Measurements from ENCODE around the gene EFHD2. TPM values are rescaled to one million over a fixed set of nuclear protein-coding genes. Genes with fewer than 3 reads are reported as not detected.

EFHD2 gene
- polyA plus RNA-seq, 1 donor from 2014 or later: 10.3 TPM

GRCh38 chr1:15424146-15424667, 14.5 kb downstream of the EFHD2 start:
- H3K36me3 ChIP-seq (ENCODE audit: insufficient read depth, low read length): no peaks in the 10 kb centered on the region
- H4K20me1 ChIP-seq (ENCODE audit: insufficient read depth): no peaks in the 10 kb centered on the region
- H3K27me3 ChIP-seq (ENCODE audit: insufficient read depth, low read depth, low read length): no peaks in the 10 kb centered on the region
- no peaks in the 10 kb centered on the region for H3K79me2 ChIP-seq (replicated peaks; ENCODE audit: insufficient read depth, low read length)
- no peak overlapping the region for H3K4me2 ChIP-seq (ENCODE audit: low read length)
- H3K9me3 ChIP-seq (ENCODE audit: low read length): no peaks in the 10 kb centered on the region
- H3K9me2 ChIP-seq (ENCODE audit: insufficient read depth, low read length): no peaks in the 10 kb centered on the region
- H3K4me3 ChIP-seq (ENCODE audit: low read length): no peak overlapping the region
- H3F3A ChIP-seq (ENCODE audit: insufficient read depth, low read length, poor library complexity, severe bottlenecking): no peaks in the 10 kb centered on the region
- no peak overlapping the region for H3K9ac ChIP-seq (ENCODE audit: low read length)
- no peak overlapping the region for H3K27ac ChIP-seq (ENCODE audit: low read length)
- TF ChIP-seq, protein P1, sequence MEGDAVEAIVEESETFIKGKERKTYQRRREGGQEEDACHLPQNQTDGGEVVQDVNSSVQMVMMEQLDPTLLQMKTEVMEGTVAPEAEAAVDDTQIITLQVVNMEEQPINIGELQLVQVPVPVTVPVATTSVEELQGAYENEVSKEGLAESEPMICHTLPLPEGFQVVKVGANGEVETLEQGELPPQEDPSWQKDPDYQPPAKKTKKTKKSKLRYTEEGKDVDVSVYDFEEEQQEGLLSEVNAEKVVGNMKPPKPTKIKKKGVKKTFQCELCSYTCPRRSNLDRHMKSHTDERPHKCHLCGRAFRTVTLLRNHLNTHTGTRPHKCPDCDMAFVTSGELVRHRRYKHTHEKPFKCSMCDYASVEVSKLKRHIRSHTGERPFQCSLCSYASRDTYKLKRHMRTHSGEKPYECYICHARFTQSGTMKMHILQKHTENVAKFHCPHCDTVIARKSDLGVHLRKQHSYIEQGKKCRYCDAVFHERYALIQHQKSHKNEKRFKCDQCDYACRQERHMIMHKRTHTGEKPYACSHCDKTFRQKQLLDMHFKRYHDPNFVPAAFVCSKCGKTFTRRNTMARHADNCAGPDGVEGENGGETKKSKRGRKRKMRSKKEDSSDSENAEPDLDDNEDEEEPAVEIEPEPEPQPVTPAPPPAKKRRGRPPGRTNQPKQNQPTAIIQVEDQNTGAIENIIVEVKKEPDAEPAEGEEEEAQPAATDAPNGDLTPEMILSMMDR (IDR thresholded peaks at IDR 0.05; ENCODE audit: poor library complexity, severe bottlenecking): no peak
- TF ChIP-seq RAD21 (conservative IDR thresholded peaks at IDR 0.05) (no peak), EZH2 (IDR thresholded peaks at IDR 0.05; ENCODE audit: borderline replicate concordance, insufficient read depth, low read length, poor library complexity, severe bottlenecking) (no peak), MXI1 (conservative IDR thresholded peaks at IDR 0.05; ENCODE audit: poor library complexity, severe bottlenecking) (no peak), EP300 (conservative IDR thresholded peaks at IDR 0.05; ENCODE audit: poor library complexity, severe bottlenecking) (no peak), TAF1 (IDR thresholded peaks at IDR 0.05; ENCODE audit: low read depth) (no peak), SMC3 (conservative IDR thresholded peaks at IDR 0.05; ENCODE audit: poor library complexity) (no peak), POLR2AphosphoS5 (IDR thresholded peaks at IDR 0.05) (no peak)
- TF ChIP-seq, protein P2, sequence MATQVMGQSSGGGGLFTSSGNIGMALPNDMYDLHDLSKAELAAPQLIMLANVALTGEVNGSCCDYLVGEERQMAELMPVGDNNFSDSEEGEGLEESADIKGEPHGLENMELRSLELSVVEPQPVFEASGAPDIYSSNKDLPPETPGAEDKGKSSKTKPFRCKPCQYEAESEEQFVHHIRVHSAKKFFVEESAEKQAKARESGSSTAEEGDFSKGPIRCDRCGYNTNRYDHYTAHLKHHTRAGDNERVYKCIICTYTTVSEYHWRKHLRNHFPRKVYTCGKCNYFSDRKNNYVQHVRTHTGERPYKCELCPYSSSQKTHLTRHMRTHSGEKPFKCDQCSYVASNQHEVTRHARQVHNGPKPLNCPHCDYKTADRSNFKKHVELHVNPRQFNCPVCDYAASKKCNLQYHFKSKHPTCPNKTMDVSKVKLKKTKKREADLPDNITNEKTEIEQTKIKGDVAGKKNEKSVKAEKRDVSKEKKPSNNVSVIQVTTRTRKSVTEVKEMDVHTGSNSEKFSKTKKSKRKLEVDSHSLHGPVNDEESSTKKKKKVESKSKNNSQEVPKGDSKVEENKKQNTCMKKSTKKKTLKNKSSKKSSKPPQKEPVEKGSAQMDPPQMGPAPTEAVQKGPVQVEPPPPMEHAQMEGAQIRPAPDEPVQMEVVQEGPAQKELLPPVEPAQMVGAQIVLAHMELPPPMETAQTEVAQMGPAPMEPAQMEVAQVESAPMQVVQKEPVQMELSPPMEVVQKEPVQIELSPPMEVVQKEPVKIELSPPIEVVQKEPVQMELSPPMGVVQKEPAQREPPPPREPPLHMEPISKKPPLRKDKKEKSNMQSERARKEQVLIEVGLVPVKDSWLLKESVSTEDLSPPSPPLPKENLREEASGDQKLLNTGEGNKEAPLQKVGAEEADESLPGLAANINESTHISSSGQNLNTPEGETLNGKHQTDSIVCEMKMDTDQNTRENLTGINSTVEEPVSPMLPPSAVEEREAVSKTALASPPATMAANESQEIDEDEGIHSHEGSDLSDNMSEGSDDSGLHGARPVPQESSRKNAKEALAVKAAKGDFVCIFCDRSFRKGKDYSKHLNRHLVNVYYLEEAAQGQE (IDR thresholded peaks at IDR 0.05; ENCODE audit: borderline replicate concordance): no peak
- no peak overlapping the region for H2AFZ ChIP-seq (ENCODE audit: low read depth, low read length)

- H3K9me2 ChIP-seq (ENCODE audit: insufficient read depth, low read length): no peaks in the 10 kb centered on the region
- H3K9ac ChIP-seq (ENCODE audit: low read length): no peak overlapping the region
- H3F3A ChIP-seq (ENCODE audit: insufficient read depth, low read length, poor library complexity, severe bottlenecking): no peaks in the 10 kb centered on the region
- no peak overlapping the region for H3K4me3 ChIP-seq (ENCODE audit: low read length)
- no peaks in the 10 kb centered on the region for H3K9me3 ChIP-seq (ENCODE audit: low read length)
- H4K20me1 ChIP-seq (ENCODE audit: insufficient read depth): no peaks in the 10 kb centered on the region
- H3K79me2 ChIP-seq (replicated peaks; ENCODE audit: insufficient read depth, low read length): no peaks in the 10 kb centered on the region
- no peaks in the 10 kb centered on the region for H3K36me3 ChIP-seq (ENCODE audit: insufficient read depth, low read length)
- H3K4me2 ChIP-seq (ENCODE audit: low read length): no peak overlapping the region
- no peaks in the 10 kb centered on the region for H3K27me3 ChIP-seq (ENCODE audit: insufficient read depth, low read depth, low read length)
- H2AFZ ChIP-seq (ENCODE audit: low read depth, low read length): no peak overlapping the region
- TF ChIP-seq POLR2AphosphoS5 (IDR thresholded peaks at IDR 0.05): no peak
- H3K27ac ChIP-seq (ENCODE audit: low read length): no peak overlapping the region
Observed at GRCh38 chr1:15424981-15425380, 15.3 kb downstream of the EFHD2 start.

GRCh38 chr1:15425521-15425920, 15.8 kb downstream of the EFHD2 start:
- Histone ChIP-seq H3K79me2 (replicated peaks; ENCODE audit: insufficient read depth, low read length) (no peaks in the 10 kb centered on the region), H2AFZ (ENCODE audit: low read depth, low read length) (no peak overlapping the region), H3K27ac (ENCODE audit: low read length) (no peak overlapping the region), H3K27me3 (ENCODE audit: insufficient read depth, low read depth, low read length) (no peaks in the 10 kb centered on the region), H4K20me1 (ENCODE audit: insufficient read depth) (no peaks in the 10 kb centered on the region), H3K9me3 (ENCODE audit: low read length) (no peaks in the 10 kb centered on the region), H3F3A (ENCODE audit: insufficient read depth, low read length, poor library complexity, severe bottlenecking) (no peaks in the 10 kb centered on the region), H3K4me3 (ENCODE audit: low read length) (no peak overlapping the region), H3K4me2 (ENCODE audit: low read length) (no peak overlapping the region), H3K9me2 (ENCODE audit: insufficient read depth, low read length) (no peaks in the 10 kb centered on the region), H3K36me3 (ENCODE audit: insufficient read depth, low read length) (no peaks in the 10 kb centered on the region), H3K9ac (ENCODE audit: low read length) (no peak overlapping the region)
- TF ChIP-seq POLR2AphosphoS5 (IDR thresholded peaks at IDR 0.05) (no peak), RAD21 (conservative IDR thresholded peaks at IDR 0.05) (no peak), EP300 (conservative IDR thresholded peaks at IDR 0.05; ENCODE audit: poor library complexity, severe bottlenecking) (no peak), MXI1 (conservative IDR thresholded peaks at IDR 0.05; ENCODE audit: poor library complexity, severe bottlenecking) (no peak)
- TF ChIP-seq, protein P2 (IDR thresholded peaks at IDR 0.05; ENCODE audit: borderline replicate concordance): no peak
- TF ChIP-seq, protein P1 (IDR thresholded peaks at IDR 0.05; ENCODE audit: poor library complexity, severe bottlenecking): no peak

All from neural cell (in vitro differentiated cells).